Progenitor cell of endocrine pancreas (in vitro differentiated cells): ENCODE results near the gene XRCC2. TPM values are rescaled to one million over a fixed set of nuclear protein-coding genes. Genes with fewer than 3 reads are reported as not detected.

Experiments
- DNase-seq: peaks from one replicate; pipeline ENCODE4 v3.0.0; 2021; ENCODE audit warnings: low spot score; ENCODE audit not compliant: unreplicated experiment
- H3K27ac Mint-ChIP-seq: 2 replicates; pipeline ENCODE4 v1.8.0; 2021; ENCODE audit warnings: mild to moderate bottlenecking, moderate library complexity, mixed read lengths
- H3K27me3 Mint-ChIP-seq: 2 replicates; pipeline ENCODE4 v1.8.0; 2021; ENCODE audit warnings: mixed read lengths
- H3K36me3 Mint-ChIP-seq: 2 replicates; pipeline ENCODE4 v1.8.0; 2022; ENCODE audit warnings: mixed read lengths; ENCODE audit not compliant: insufficient read depth
- H3K4me1 Mint-ChIP-seq: 2 replicates; pipeline ENCODE4 v1.8.0; 2021; ENCODE audit warnings: low read depth, mixed read lengths
- H3K4me3 Mint-ChIP-seq: 2 replicates; pipeline ENCODE4 v1.8.0; 2021; ENCODE audit warnings: low read depth, mild to moderate bottlenecking, moderate library complexity, mixed read lengths
- H3K9me3 Mint-ChIP-seq: 2 replicates; pipeline ENCODE4 v1.8.0; 2021; ENCODE audit warnings: low read depth, mixed read lengths
- total RNA-seq: library from RNA; stranded (reverse); gene quantifications from 2 replicates; pipeline ENCODE4 v1.2.1, GENCODE V29; 2021
- TF ChIP-seq, protein P1 (sequence below): fragments of 200-600 bp; sonication (generic); IDR thresholded peaks from one replicate; pipeline ENCODE4 v1.5.0; 2021; ENCODE audit warnings: antibody characterized with exemption, mild to moderate bottlenecking; ENCODE audit not compliant: unreplicated experiment

The XRCC2 gene
- total RNA-seq, 1 donor from 2014 or later, result 12.2 TPM

DNA sequence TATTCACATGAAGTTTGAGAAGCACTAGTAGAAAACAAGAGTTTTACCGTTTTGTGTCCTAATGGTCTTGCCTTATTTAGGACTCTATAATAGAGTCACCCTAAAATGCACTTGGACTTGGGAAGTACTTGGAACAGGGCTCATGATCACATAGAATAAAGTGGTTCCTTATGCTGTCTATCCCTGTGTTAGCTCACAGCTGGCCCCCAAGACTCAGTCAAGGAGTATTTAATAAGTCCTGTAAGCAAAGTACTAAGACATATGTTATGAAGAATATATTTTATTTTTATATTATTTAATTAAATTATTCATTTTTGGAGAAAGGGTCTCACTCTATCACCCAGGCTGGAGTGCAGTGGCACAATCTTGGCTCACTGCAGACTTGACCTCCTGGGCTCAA is 54.5 kb downstream of the XRCC2 start:
- Mint-ChIP-seq H3K27ac (no peak overlapping the region), H3K4me3 (no peak overlapping the region), H3K4me1 (no peaks in the 10 kb centered on the region), H3K9me3 (no peaks in the 10 kb centered on the region), H3K27me3 (no peaks in the 10 kb centered on the region), H3K36me3 (no peaks in the 10 kb centered on the region)
- TF ChIP-seq, protein P1, sequence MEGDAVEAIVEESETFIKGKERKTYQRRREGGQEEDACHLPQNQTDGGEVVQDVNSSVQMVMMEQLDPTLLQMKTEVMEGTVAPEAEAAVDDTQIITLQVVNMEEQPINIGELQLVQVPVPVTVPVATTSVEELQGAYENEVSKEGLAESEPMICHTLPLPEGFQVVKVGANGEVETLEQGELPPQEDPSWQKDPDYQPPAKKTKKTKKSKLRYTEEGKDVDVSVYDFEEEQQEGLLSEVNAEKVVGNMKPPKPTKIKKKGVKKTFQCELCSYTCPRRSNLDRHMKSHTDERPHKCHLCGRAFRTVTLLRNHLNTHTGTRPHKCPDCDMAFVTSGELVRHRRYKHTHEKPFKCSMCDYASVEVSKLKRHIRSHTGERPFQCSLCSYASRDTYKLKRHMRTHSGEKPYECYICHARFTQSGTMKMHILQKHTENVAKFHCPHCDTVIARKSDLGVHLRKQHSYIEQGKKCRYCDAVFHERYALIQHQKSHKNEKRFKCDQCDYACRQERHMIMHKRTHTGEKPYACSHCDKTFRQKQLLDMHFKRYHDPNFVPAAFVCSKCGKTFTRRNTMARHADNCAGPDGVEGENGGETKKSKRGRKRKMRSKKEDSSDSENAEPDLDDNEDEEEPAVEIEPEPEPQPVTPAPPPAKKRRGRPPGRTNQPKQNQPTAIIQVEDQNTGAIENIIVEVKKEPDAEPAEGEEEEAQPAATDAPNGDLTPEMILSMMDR, result no peak
- no peak for DNase-seq

DNA sequence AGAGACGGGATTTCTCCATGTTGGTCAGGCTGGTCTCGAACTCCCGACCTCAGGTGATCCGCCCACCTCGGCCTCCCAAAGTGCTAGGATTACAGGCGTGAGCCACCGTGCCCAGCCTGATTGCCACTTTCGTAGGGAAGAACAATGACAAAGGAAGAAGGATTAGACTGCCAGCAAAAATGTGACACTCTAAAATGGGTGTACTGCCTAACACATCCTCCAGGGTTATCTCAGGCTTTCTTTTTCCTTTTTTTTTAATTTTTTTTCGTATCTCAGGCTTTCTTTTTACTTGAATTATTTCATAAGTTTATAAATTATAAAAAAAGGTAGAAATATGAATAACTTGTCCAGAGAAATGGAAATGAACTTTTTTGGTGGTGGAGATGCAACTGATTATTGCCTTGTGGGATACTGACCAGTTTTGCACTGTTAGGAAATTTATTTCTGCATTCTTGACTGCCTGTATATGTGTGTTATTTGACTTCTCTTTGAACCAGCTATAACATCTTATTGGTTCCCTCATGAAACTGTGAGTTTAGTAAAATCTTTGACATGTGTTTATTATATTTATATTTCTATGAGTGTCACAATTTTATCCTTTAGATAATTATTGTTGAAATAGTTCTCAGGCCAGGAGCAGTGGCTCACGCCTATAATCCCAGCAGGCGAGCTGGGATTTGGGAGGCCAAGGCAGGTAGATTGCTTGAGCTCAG is 56.8 kb downstream of the XRCC2 start:
- H3K27me3 Mint-ChIP-seq, result no peaks in the 10 kb centered on the region

DNA sequence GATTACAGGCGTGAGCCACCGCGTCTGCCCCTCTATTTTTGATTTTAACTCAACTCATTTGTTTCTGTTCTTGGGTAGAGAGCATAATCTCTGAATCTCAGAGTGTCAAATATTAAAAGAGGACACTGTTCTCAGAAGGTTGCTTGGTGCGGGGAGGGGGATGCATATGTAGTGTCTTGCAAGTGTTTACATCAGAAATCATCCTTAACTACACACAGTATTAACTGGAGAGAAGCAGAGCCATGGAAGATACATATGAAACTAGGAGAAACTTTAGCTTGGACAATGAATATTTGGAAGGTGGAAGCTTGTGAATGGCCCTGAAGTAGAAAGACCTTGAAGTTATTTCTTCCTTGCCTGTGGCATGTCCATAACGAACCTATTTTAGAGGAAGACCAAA is 57.5 kb downstream of the XRCC2 start:
- no peak overlapping the region for H3K4me3 Mint-ChIP-seq
- no peaks in the 10 kb centered on the region for H3K9me3 Mint-ChIP-seq
- no peak for DNase-seq
- H3K27ac Mint-ChIP-seq, result no peak overlapping the region
- H3K4me1 Mint-ChIP-seq, result peaks cover 10% of the 10 kb centered on the region
- no peaks in the 10 kb centered on the region for H3K27me3 Mint-ChIP-seq
- TF ChIP-seq, protein P1, result no peak
- H3K36me3 Mint-ChIP-seq, result no peaks in the 10 kb centered on the region

More for the DNA sequence above, 56.8 kb downstream of the XRCC2 start:
- no peak overlapping the region for H3K4me3 Mint-ChIP-seq
- no peaks in the 10 kb centered on the region for H3K36me3 Mint-ChIP-seq
- no peak for DNase-seq
- H3K9me3 Mint-ChIP-seq, result no peaks in the 10 kb centered on the region
- TF ChIP-seq, protein P1, result no peak
- peaks cover 10% of the 10 kb centered on the region for H3K4me1 Mint-ChIP-seq
- no peak overlapping the region for H3K27ac Mint-ChIP-seq

DNA sequence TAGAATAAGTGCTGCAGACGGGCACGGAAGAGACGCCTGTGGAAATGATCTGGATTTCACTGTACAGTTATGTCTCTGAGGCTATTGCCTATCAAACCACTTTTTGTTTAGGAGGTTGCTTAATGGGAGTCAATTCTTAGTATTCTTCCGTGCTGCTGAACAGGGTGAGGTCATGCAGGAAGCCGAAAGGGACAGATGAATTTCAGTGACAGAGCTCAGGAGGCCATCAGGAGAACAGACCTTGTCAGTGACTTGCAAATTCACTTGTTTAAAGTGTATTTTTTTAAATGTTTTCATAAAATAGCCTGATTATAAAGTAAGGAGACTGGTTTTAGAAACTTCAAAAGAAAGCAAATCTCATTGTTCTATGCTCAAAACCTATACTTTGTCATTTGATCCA is 58.9 kb downstream of the XRCC2 start:
- no peaks in the 10 kb centered on the region for H3K27me3 Mint-ChIP-seq
- TF ChIP-seq, protein P1, result no peak
- peaks cover 9% of the 10 kb centered on the region for H3K9me3 Mint-ChIP-seq
- no peak overlapping the region for H3K4me3 Mint-ChIP-seq
- peaks cover 10% of the 10 kb centered on the region for H3K4me1 Mint-ChIP-seq
- no peaks in the 10 kb centered on the region for H3K36me3 Mint-ChIP-seq
- no peak for DNase-seq
- H3K27ac Mint-ChIP-seq, result no peak overlapping the region

DNA sequence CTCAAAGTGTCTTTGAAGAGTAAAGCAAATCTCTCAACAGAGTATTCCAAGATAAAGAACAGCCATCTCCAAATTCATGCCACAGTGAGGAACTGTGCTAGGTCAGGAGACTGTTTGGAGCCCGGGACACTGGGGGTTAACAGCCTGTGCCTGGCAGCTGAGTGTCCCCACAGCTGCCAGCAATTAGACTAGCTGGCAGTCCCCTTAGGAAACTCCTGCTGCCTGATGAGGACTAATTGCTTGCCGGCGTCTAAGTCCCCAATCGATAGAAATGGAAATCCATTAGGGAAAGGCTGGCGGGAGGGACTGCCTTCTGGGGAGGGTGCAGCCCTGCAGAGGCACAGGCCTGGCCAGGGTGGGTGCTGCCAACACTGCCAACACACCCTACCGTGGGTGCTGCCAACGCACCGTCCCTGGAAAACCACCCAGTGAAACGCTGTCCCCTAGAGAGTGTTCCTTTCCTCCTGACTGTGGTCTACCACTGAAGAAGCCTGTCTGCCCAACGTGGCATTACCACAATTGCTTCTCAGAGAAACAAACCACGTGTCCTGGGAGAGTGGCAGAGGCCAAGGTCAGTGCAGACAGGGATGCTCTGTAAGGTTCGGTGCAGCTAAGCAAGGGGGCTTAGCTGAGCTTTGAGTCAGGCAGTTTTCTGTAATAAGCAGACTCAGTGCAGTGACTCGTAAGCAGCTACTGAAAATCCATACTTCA is 60.8 kb downstream of the XRCC2 start:
- Mint-ChIP-seq H3K36me3 (no peaks in the 10 kb centered on the region), H3K9me3 (peaks cover 9% of the 10 kb centered on the region), H3K27me3 (no peaks in the 10 kb centered on the region), H3K4me3 (no peak overlapping the region), H3K4me1 (peaks cover 10% of the 10 kb centered on the region), H3K27ac (no peak overlapping the region)
- TF ChIP-seq, protein P1, result no peak
- DNase-seq, result no peak
